A549 treated with CORT108297 at 1 μM for 4 hours (cell line): ENCODE results near the gene RAI1. TPM values are rescaled to one million over a fixed set of nuclear protein-coding genes. Genes with fewer than 3 reads are reported as not detected.

ENCODE experiments used
- total RNA-seq: library from RNA; stranded (reverse); fragments of 200-300 nt; extraction: Qiagen RNA extraction; gene quantifications from 5 replicates; pipeline ENCODE4 v1.2.3, GENCODE V29; 2022

RAI1 gene, protein sequence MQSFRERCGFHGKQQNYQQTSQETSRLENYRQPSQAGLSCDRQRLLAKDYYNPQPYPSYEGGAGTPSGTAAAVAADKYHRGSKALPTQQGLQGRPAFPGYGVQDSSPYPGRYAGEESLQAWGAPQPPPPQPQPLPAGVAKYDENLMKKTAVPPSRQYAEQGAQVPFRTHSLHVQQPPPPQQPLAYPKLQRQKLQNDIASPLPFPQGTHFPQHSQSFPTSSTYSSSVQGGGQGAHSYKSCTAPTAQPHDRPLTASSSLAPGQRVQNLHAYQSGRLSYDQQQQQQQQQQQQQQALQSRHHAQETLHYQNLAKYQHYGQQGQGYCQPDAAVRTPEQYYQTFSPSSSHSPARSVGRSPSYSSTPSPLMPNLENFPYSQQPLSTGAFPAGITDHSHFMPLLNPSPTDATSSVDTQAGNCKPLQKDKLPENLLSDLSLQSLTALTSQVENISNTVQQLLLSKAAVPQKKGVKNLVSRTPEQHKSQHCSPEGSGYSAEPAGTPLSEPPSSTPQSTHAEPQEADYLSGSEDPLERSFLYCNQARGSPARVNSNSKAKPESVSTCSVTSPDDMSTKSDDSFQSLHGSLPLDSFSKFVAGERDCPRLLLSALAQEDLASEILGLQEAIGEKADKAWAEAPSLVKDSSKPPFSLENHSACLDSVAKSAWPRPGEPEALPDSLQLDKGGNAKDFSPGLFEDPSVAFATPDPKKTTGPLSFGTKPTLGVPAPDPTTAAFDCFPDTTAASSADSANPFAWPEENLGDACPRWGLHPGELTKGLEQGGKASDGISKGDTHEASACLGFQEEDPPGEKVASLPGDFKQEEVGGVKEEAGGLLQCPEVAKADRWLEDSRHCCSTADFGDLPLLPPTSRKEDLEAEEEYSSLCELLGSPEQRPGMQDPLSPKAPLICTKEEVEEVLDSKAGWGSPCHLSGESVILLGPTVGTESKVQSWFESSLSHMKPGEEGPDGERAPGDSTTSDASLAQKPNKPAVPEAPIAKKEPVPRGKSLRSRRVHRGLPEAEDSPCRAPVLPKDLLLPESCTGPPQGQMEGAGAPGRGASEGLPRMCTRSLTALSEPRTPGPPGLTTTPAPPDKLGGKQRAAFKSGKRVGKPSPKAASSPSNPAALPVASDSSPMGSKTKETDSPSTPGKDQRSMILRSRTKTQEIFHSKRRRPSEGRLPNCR (N-terminal part only)
- total RNA-seq = 32.4 to 41.1 TPM (median 37.8 TPM) in 5 replicates

DNA sequence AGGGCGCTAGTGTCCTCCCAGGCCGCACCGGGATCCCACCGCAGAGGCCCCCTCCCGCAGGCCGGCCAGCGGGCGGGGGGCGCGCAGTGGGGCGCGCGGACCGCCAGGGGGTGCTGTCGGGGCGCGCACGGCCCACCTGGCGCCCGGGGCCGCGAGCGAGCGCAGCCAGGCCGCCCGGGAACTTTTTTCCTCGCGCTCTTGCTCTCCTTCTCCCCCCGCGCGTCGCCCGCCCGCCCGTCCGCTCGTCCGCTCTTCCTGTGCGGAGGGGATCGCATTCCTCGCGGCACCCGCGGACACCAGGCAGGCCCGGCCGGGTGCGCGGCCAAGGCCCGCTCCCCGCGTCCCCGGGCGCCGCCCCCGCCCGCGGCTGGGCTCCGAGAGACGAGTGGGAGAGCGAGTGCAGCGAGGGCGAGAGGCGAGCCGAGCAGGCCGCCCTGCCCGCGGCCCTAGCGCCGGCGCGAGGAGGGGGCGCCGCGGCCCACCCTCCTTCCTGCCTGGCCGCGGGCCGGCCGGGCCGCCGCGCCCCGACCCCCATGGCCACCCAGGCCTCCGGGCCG is at the start of gene RAI1:
Gene RAI1, plus strand, starts transcription at position 272 of the 557 bp plus-strand sequence. CDS start 111,491 bp downstream, outside the sequence.

DNA sequence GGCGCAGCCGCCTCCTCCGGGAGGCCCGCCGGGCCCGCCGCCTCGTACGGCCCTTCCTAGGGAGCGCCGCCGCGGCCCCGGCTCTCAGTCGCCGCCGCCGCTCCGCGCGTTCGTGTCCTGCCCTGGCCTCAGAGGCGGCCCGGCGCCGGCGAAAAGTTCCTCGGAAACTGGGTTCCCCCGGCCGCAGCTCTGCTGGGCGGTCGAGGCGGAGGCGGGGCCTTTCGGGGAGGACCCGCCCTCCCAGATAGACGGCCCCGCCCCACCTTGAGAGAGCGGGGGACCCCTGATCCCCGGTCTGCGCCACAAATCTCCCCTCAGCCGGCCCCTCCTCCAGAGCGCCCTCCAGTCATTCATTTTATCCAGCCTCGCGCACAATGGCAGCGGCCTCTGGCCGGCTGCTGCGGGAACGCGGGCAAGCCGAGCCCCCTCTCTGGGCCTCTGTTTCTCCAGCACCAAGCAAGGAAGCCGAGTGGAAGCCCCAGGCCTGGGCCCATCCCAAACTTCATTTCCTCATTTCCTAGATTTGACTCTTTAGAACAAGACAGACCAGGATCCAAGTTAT is 155.6 kb downstream of the RAI1 start, which contains the start of gene SREBF1:
Gene SREBF1, minus strand, starts transcription at position 169 of the 562 bp plus-strand sequence. CDS start 169 bp downstream, outside the sequence.

Other genes starting within 250 kb of the RAI1 start
- 15.7 to 19.6 TPM (median 19.4 TPM) in 5 replicates for gene MED9, start 204.5 kb upstream of the RAI1 start, total RNA-seq
- gene RASD1, start 185.1 kb upstream of the RAI1 start, total RNA-seq = 0.80 to 1.3 TPM (median 1.0 TPM) in 5 replicates
- gene PEMT, start 89.8 kb upstream of the RAI1 start, total RNA-seq = 52.0 to 74.5 TPM (median 69.4 TPM) in 5 replicates
- 60.6 to 93.3 TPM (median 86.9 TPM) in 5 replicates for gene SREBF1, start 155.5 kb downstream of the RAI1 start, total RNA-seq